Placental pericyte (primary cell): ENCODE data around the gene BTF3. TPM values are rescaled to one million over a fixed set of nuclear protein-coding genes. Genes with fewer than 3 reads are reported as not detected.

Source experiments
- total RNA-seq: library from RNA; depleted of rRNA; stranded (reverse); fragments of >200 nt; gene quantifications from 2 replicates; pipeline ENCODE4 v1.2.3, GENCODE V29; 2012

Gene BTF3
- 265 and 383 TPM in 2 replicates for total RNA-seq

DNA sequence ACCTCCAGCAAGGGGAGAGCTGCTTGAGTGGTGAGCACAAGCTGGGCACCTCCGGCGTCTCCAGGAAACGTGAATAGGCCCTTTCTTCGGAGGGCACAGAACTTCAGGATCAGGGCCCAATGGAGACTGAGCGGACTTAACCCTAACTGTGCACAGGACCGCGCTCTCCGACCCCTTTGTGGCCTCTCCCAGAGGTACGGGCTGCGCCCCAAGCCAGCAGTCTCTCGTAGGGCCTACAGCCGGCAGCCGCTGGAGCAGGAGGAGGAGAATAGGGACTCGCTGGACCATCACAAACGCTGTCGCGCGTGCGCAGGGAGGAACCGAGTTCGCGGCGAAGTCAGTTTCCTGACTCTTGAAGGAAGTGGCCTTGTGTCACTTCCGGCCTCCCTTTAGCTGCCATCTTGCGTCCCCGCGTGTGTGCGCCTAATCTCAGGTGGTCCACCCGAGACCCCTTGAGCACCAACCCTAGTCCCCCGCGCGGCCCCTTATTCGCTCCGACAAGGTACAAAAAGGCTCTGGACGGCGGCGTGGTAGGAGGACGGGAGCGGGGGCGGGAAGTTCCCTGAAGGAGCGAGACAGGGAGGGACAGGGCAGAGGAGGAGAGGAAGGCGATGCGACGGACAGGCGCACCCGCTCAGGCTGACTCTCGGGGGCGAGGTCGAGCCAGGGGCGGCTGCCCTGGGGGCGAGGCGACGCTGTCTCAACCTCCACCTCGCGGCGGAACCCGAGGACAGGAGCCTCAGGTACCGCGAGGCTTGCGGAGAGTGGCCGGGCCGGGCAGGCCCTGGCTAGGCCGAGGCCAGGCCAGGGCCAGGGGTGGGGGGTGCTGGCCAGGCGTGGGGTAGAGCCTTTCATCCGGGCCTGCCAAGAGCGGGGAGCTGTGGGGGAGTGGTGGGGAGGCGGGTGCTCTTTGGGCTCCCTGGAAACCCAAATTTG is at the start of gene BTF3:
Gene BTF3, plus strand, starts transcription at position 386 of the 936 bp plus-strand sequence. Its CDS starts 226 bp downstream, at position 612.

GRCh38 chr5:73448463-73449136 is 49.6 kb upstream of the BTF3 start, which contains the start of gene FOXD1:
TSS of gene FOXD1 (minus strand) at chr5:73448777. CDS start at chr5:73448362, 415 bp downstream.

Other genes with a start within 250 kb of the BTF3 start
- gene FOXD1, start 49.7 kb upstream of the BTF3 start, total RNA-seq = 2.4 and 23.6 TPM in 2 replicates
- 15.3 and 16.9 TPM in 2 replicates for gene ANKRA2, start 67.2 kb downstream of the BTF3 start, total RNA-seq
- gene UTP15, start 67.3 kb downstream of the BTF3 start, total RNA-seq = 22.3 and 45.0 TPM in 2 replicates
- 14.7 and 39.2 TPM in 2 replicates for gene ARHGEF28, start 127.8 kb downstream of the BTF3 start, total RNA-seq